DMS79 treated with DMSO at 0.1 percent for 48 hours (cell line): ENCODE results near the gene SFXN5.
"Not testable (repeated sequence)": the region's sequence is repeated elsewhere in the genome, so short reads cannot be mapped to it uniquely, and the experiment has no call there.

ENCODE experiments used
- DNase-seq: peaks from one replicate; lab custom pipeline; 2025; lab: John Stamatoyannopoulos, UW

Gene SFXN5

GRCh38 chr2:73071360-73072128, at the start of gene SFXN5:
Gene SFXN5, minus strand, starts transcription at chr2:73071712. Its CDS starts 7 bp downstream, at chr2:73071705.
- peak; percentile 95 for DNase-seq

- not testable (repeated sequence) for DNase-seq
Observed at GRCh38 chr2:73119611-73120239, 48.2 kb upstream of the SFXN5 start.

DNA sequence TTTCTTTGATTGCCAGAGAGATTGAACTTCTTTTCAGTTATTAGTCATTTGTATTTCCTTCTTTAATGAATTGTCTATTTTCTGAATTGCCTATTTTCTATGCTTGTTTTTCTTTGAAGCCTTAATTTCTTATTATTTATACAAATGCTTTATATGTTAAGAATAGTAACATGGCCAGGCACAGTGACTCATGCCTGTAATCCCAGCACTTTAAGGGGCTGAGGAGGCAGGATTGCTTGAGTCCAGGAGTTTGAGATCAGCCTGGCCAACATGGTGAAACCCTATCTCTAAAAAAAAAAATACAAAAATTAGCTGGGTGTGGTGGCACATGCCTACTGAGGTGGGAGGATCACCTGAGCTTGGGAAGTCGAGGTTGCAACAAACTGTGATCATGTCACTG, 45.9 kb upstream of the SFXN5 start:
- no peak for DNase-seq

DNA sequence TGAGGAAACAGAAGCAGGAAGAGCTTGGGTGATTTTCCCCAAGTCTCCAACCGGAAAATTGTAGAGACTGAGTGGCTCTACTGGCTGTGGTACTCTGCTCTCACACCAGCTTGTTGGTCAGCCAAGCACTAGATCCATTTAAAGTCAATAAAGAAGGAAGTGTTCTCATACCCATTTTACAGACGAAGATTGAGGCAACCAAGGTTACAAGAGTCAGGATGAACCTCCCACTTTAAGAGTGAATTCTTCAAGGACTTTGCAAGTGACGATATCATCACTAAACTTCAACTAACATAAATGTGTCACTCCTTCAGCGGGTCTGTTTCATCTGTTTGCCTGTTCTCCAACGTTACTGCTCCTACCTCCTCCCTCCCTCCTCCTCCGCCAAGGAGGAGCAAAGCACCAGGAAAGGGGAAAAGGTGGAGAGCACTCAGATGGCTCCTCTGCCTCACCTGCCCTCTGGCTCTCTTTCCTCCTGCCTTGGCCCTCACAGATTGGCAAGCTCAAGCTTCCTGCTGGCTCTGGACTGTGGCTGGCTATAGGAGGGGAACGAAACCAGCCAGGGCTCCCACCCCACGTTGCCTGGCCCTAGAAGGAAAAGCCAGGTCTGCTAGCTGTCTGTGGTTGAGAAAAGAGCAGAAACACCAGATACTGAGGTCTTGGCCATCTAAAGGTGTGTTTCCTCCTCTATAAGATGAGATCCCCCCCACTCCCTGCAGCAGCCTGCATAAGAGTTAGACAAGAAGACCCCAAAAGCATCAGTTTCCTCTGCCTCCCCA, 44.9 kb upstream of the SFXN5 start:
- no peak for DNase-seq

DNA sequence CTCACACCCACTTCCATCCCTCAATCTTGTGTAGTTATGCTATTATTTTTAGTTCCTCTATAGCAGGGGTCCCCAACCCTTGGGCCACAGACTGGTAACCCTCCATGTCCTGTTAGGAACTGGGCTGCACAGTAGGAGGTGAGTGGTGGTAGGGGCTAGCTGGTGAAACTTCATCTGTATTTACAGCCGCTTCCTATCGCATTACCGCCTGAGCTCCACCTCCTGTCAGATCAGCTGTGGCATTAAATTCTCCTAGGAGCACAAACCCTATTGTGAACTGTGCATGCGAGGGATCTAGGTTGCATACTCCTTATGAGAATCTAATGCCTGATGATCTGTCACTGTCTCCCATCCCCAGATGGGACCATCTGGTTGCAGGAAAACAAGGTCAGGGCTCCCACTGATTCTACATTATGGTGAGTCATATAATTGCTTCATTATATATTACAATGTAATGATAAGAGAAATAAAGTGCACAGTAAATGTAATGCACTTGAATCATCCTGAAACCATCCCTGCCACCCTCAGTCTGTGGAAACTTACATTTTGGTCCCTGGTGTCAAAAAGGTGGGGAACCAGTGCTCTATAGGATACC, 42.9 kb upstream of the SFXN5 start:
- DNase-seq, result no peak

- peak; percentile 34 for DNase-seq
Observed at GRCh38 chr2:73112913-73113854, 41.7 kb upstream of the SFXN5 start, which contains the start of gene RAB11FIP5. Gene RAB11FIP5, minus strand, starts transcription at chr2:73112948. Its CDS starts 171 bp downstream, at chr2:73112777.

- no peak for DNase-seq
Observed at GRCh38 chr2:73112026-73112912, 40.8 kb upstream of the SFXN5 start.

DNA sequence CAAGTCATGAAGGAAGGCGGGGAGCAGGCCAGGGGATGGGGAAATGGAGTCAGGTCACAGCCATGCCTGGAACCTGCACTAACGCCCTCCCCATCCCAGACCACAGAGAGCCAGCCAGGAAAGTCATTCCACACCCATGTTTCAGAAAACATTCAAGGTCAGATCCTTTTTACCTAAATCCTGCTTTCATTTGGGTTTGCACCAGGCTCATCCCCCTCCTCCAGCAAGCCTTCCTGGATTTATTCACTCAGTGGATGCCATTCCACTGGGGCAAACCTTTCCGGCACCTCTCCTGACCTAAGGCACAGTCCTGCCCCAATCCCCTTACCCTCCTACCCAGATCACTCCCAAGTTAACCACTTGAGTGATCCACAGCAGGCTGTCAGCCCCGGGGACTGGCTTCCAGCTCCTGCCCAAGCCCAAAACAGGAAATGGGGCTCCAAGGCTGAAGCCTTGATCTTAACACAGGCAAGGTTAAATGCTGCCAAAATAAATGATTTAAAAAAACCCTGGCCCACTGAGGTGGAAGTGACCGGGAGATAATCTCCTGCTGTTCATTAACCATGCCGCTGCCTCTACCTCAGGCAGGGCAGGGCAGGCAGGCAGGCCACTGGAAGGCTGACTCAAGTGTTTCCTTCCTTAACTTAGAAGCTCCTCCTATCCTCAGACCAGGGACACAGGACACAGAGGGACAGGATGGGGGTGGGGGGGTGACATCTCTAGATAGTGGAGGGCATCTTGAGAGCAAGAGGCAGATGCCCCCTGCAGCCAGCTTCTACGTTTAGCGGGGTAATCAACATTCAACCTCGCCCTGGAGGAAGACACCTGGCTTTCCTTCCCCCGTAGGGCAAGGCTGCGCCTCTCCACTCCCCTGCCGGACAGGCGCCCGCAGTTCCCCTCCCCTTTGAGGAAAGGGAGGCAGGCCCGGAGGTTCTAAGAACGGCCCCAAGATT, 39.8 kb upstream of the SFXN5 start:
- DNase-seq, result peak; percentile 24

DNA sequence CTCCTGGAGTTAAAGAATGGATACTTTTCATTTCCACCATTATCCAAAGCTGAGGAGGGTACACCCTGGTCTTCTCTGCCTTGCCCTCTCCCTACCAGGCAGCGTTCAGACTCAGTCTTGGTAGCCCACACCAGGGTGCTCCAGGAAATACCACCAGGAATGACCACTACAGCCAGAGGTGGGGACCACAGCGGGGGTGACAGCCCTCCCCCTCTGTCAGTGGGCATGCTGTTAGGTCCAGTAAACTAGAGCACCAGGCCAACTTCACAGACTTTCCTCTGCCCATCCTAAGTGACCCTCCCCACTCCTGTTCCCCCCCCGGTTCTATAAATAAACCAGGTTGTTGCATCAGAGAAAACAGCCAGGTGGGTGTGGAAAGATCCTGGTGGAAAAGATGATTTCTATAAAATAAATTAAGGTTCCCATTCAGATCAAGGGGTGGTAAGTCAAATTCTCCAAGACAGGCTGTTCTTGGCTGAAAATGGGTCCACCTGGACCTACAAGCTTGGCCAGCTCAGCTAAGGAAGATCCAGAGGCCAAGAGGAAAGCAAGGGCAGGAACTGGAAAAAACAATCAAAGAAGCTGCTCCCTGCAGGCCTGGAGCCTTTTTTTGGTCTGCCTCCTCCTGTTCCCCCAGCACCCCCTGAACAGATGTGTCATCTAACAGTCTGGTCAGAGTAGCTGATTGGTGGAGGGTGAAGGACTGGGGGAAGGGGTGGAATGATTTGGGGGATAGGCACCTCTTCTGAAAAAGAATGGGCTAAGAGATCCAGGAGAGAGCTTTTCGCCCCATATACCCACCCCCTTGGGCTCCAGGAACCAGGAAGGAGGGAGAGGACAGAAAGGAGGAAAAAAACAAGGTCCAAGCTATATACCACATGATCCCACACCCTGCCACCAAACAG, 38.9 kb upstream of the SFXN5 start:
- no peak for DNase-seq

GRCh38 chr2:73109431-73110167, 38.1 kb upstream of the SFXN5 start:
- no peak for DNase-seq

DNA sequence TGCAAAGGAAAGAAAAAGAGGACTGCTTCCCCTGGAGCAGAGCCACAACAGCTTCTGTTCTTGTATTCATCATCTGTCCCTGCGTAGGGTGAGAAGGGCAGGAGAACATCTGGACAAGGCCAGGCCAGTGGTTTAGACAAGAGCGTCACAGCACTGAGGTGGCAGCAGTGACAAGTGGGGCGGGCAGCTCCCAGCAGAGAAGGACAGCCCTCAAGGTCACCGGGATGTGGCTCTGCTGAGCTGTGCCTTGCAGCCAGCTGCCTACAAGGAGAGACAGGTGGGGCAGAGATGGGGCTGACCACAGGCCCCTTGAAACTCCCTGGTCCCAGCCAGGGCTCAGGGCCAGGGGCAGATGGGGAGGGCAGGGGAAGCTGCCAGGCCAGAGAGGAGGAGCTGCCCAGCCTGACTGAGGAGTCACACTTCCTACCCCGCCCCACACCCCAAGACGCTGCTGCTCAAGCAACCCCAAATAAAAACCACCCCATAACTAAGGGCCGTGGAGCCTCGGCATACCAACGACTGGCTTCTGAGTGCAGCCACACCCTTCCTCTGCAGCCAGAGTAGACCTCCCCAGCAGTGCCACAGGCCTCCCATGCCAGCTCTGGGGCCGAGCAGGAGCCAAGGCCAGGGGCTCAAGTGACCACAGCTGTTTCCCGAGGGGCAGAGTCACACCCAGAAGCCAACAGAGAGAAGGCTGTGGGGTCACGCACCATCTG, 35.9 kb upstream of the SFXN5 start:
- DNase-seq, result no peak

GRCh38 chr2:73106791-73107190, 35.3 kb upstream of the SFXN5 start:
- no peak for DNase-seq

GRCh38 chr2:73105511-73105971, 34.0 kb upstream of the SFXN5 start:
- DNase-seq, result no peak

DNA sequence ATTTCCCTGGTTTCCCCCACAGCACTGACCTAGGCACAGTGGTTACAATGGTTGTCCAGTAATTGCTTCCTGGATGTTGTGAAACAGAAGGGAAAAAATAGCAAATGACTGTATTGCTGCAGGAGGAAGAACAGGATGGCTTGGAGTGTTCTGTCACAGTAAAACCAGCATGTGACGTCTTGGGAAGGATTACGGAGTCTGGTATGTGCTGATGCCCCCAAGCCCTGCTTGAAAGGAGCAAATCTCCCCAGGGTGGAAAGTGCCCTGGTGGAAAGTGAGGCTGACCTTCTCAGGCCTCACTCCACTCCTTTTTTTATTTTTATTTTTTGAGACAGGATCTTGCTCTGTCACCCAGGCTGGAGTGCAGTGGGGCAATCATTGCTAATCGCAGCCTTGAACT, 33.4 kb upstream of the SFXN5 start:
- no peak for DNase-seq

DNA sequence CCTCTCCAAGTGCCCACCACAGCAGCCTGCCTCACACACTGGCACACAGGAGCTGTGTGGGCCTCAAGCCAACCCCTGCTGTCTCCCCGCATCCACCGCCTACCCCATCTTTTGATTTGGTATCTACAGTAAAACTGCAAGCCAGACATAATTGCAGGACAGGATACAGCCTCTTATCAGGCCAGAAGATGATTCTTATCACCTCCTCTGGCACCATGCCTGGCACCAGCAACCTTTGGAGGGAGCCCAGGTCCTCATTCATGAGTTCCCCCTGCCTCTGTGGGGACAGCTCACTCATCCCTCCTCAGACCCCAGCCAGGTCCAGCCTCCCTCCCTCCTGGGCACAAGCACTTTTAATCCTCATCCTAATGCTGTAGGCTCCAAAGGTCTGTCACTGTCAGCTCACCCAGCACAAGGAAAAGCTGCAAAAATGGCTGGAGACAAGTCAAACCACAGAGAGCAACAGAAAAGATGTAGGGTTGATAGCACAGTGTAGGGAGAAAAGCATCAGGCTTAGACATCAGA, 31.6 kb upstream of the SFXN5 start:
- peak; percentile 15 for DNase-seq

GRCh38 chr2:73101626-73102256, 30.2 kb upstream of the SFXN5 start:
- no peak for DNase-seq
